Right ventricle myocardium inferior (tissue), 1 donor: Measurements from ENCODE around the gene FYN. TPM values are rescaled to one million over a fixed set of nuclear protein-coding genes. Genes with fewer than 3 reads are reported as not detected.
A peak's percentile ranks its signal among the peaks of the same experiment; 100 is the strongest.
"Not testable (repeated sequence)": the region's sequence is repeated elsewhere in the genome, so short reads cannot be mapped to it uniquely, and the experiment has no call there.

Experiments
- ATAC-seq: fragments of 200-7000 bp; cut with Tn5 transposase; one replicate; pipeline ENCODE4 v1.9.1; 2020; ENCODE audit warnings: mild to moderate bottlenecking, moderate library complexity
- DNase-seq: peaks from one replicate; pipeline ENCODE4 v3.0.0; 2021; ENCODE audit errors: missing footprints
- intact Hi-C: fragments of 100-400 bp; cut with DNase I; formaldehyde crosslinking; loops from one replicate; pipeline ENCODE4 v1.11.0; 2022
- total RNA-seq: library from RNA; stranded (reverse); fragmentation: NEBNext Ultra II Directional; extraction: Animal tissue kit (Norgen Biotek cat#: 25700); gene quantifications from one replicate; pipeline ENCODE4 v1.2.1, GENCODE V29; 2021
- donor health status: DM: no; HTN: yes; CAD: no; lungs with severe emphysema.

The FYN gene
- total RNA-seq, 1 donor from 2014 or later = 50.4 TPM

DNA sequence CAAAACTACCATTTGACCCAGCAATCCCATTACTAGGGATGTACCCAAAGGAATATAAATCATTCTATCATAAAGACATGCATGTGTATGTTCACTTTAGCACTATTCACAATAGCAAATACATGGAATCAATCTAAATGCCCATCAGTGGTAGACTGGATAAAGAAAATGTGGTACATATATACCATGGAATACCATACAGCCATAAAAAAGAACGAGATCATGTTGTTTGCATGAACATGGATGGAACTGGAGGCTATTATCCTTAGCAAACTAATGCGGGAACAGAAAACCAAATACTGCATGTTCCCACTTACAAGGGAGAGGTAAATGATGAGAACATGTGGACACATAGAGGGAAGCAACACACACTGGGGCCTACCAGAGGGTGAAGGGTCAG, 13.5 kb upstream of the FYN start:
- DNase-seq, ATAC-seq, intact Hi-C loops: not testable (repeated sequence)

DNA sequence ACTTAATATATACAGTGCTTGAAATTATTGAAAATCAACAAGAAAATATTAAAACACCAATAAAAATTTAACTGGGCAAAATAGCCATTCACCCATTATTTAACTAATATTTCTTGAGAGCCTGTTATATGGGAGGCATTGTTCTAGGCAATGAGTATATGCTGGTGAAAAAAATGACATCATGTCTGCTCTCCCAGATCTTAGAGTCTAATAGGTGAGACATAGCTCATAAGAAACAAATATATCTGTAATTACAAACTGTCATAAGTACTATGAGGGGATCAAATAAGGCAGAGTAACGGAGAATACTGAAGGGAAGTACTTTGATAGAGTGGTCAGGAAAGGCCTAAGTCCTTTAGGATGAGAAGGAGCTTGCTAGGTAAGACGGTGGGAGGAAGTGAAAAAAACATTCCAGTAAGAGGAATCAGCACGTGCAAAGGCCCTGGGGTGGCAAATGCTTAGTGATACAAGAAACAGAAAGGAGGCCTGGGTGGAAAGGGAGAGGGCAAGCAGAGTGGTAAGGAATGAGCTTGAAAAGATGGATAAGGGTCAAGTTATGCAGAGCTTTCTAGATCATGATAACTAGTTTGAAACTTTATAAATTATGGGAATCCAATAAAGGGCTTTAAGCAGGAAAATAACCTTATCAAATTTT, 12.2 kb upstream of the FYN start:
- DNase-seq (no peak), ATAC-seq (no peak)
- intact Hi-C loops = no loop called here

DNA sequence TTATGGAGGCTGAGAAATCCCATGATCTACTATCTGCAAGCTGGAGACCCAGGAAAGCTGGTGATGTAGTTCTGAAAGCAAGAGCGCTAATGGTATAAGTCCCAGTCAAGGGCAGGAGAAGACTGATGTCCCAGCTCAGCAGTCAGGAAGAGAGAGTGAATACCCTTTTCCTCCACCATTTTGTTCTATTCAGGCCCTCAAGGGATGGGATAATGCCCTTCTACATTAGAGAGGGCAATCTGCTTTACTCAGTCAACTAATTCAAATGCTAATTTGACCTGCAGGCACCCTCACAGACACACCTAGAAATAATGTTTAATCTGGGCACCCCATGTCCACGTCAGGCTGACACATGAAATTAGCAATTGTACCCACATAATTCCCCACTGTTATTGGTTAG, 10.8 kb upstream of the FYN start:
- ATAC-seq = no peak
- intact Hi-C loops = no loop called here
- DNase-seq = no peak

DNA sequence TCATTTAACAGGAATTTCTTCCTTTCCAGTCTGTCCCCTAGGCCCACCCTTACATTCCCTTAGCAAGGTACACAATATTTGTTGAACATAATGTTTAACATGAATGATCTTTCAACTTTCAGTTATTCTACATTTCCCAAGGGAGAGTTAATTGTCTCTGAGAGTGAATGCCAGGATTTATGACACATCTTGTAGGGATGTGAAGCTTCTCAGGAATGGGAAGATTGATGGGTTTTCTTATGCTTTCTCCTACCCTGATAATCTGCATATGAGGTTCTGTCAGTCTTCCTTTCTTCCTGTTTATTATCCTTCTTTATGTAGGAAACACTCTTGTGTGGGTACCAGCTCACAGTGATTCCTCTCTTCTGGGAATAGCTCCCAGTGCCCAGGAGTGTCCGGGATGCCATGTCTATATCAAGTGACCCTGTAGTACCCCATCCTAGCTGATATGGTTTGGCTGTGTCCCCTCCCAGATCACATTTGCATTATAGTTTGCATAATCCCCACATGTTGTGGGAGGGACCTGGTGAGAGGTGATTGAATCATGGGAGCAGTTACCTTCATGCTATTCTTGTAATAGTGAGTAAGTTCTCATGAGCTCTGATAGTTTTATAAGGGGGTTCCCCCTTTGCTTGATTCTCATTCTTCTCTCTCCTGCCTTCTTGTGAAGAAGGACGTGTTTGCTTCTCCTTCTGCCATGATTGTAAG, 7.1 kb upstream of the FYN start:
- no peak for DNase-seq
- ATAC-seq = no peak
- intact Hi-C loops = no loop called here

DNA sequence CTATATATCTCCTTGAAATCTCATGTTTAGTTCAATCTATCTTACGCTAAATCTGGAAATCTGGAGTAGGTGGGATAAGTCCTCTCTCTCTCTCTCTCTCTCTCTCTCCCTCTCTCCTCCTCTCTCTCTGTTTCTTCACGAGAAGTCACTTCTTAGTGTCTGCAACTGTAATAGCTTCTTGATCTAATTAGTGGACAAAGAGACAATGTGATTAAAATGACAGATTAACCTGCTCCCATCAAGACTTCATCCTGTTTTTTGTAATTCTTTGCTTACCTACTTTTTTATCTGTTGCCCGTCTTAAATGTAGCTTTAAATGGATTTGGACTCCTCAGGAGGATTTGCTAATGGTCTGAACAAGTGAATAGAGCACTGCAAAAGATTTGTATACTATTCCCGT, 2.5 kb upstream of the FYN start:
- intact Hi-C loops = no loop called here
- DNase-seq (no peak), ATAC-seq (no peak)

DNA sequence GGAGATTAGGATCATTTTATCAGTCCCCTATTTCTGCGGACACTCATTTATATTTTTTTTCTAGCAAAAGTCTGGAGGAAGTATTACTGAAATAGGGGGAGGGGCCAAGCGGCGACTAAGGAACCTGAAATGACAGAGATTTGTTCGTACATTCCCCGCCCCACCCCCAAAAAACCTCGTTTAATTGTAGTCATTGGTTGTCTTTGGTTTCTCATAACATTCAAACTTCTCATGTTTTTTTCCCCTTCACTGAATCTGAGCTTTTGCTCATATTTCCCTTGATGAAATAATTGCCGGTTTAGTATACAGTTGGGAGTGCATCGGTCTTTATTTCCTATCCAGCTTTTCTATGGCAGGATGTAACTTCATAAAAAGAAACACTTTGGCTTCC, 768 bp upstream of the FYN start:
- intact Hi-C loops = loop anchor here (5.0 kb wide), 1 partner anchor 72 kb away; no protein-coding TSS in a partner anchor
- no peak for DNase-seq
- no peak for ATAC-seq

DNA sequence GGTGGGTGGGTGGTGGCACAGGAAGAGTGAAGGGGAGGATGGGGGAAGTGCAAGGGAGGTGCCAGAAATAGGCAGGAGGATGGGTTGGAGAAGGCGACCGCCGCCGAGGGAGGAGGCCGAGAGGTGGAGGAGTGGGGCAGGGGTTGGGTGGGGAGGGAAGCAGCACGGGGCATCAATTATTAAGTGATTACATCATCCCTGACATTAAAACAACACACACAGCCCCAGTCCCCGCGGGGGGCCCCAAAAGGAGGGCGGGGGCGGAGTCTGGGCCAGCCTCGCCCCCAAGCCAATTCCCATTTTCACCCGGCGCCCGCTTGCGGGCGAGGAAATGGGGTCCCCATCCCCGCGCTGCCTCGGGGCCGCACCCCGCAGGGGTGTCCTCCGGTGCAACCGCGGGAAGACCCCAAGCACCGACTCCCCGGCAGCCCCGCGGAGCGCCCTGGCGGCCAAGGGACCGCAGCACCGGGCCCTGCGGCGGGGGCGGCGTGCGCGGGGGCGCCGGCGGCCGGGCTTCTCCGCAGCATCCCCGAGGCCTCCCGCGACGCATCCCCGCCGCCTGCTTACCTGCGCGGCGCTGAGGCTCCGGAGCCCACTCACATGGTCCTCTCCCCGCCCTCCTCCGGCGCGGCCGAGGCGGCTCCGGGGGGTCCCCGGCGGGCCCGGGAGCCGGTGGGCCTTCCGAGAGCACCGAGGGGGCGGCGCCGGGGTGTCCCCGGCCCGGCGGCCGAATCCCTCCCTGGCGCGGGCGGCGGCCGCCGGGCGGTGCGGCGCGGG, 663 bp downstream of the FYN start:
- DNase-seq (peak; percentile 72), ATAC-seq (peak; percentile 11)
- intact Hi-C loops = loop anchor here (1.0 to 5.0 kb wide), 4 partner anchors 70 to 170 kb away; no protein-coding TSS in a partner anchor

DNA sequence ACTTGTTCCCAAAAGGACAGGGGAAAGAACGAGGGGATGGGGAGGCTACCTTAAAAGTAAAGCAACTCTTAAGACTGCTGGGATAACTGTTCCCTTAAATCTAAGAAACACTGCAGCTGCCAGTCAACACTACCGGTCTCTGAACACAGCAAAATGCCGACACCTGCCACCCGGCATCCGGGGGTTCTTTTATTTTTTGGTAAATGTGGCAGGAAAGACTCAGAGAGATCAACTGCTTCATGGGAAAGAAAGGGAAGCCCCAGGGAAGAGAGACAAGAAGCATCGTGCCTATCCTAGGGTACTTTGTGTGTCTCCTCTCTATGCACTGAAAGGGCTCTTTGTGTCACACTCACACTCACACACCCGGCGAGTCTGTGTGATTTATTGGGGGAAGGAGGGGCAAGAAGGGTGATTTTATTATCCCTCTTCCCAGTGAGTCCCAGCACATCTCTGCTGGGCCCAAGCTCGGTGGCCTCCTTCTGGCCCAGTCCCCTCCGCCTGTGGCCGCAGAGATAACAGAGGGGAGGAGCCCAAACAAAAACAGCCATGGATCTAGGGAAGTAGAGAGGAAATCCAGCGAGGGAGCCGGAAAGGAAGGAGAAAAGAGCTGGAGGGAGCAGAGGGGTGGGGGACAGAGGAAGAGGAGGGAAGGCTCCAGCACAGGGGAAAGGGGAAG, 1.4 kb downstream of the FYN start:
- no peak for DNase-seq
- intact Hi-C loops = loop anchor here (2.0 to 5.0 kb wide), 3 partner anchors 70 to 171 kb away; no protein-coding TSS in a partner anchor
- peak; percentile 35 for ATAC-seq

DNA sequence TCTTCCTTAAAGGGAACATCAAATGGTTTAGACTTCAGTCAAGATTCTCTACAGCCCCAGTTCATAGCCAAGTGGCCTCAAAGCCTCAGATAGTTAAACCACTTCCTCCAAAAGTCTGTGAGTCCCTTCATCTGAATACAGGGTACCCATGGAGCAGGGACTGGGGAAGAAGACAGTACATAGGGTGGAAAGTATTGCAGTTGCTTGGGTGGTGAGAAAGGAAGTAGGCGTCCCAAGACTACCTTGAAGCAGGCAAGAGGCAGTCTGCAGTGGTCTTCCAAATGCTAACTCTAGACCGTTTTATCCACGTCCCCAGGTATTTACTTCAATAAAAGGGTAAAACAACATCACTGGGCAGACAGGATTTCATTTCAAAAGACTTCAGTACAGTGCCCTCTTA, 2.0 kb downstream of the FYN start:
- ATAC-seq (no peak), DNase-seq (no peak)
- intact Hi-C loops = loop anchor here (5.0 kb wide), 1 partner anchor 69 kb away; no protein-coding TSS in a partner anchor

DNA sequence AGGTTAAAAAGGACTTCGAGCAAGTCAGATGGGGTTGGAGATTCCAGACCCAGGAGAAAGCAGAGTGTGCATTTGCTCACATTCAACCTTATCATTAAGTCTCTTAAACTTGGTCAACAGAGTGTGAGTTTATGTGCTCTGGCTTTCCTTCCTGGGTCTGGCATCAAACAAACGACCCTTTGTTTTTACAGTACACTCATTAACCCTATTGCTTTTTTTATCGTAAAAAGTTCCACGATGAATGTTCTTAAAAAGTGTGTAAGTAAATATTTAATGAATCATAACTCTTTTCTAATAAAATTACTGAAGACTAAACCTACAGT, 2.5 kb downstream of the FYN start:
- no peak for DNase-seq
- ATAC-seq = no peak
- intact Hi-C loops = loop anchor here (5.0 kb wide), 1 partner anchor 68 kb away; no protein-coding TSS in a partner anchor

DNA sequence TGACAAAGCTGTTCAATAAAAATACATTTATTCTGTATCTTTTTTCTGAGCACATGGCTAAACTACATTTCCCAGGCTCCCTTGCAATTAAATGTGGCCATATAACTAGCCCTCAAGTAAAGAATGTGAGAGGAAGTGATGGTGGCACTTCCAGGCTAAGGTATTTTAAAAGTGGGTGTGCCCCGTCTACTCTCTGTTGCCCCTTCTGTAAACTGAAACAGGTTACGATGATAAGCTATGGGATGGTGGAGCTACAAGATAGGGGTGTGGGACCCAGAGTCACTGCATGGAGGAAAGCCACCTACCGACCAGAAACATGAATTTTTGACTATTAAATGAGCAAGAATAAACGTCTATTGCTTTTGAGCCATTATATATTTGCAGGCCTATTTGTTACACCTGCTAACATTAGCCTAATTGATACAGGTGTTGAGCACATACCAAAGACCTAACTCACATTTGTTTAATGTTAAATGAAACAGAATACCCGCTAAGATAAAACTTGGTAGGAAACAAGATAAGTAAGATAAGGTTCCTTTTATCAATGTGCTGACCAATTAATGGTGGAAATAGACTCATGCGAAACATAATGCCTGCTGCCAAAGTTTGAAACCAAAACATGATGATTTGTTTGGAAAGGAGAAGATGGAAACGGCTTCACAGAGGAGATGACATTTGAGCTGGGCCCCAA, 3.1 kb downstream of the FYN start:
- DNase-seq (no peak), ATAC-seq (no peak)
- intact Hi-C loops = loop anchor here (5.0 kb wide), 1 partner anchor 68 kb away; no protein-coding TSS in a partner anchor

DNA sequence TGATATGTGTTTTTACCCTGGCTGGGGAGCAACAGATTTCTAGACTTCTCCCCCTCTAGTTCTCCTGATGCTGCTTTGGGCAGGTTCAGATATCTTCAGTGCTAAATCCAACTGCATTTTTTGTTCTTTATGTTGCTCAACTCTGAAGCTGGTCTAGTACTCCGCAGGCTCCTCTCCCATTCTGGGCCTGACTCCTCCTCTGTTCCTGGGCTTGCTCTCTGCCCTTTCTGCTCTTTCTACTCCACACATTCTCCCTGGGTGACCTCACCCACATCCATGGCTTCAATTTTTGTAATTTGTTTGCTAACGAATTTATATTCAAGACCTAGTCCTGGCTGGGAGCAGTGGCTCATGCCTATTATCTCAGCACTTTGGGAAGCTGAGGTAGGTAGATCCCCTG, 6.4 kb downstream of the FYN start:
- ATAC-seq (peak; percentile 24), DNase-seq (no peak)
- intact Hi-C loops = no loop called here

DNA sequence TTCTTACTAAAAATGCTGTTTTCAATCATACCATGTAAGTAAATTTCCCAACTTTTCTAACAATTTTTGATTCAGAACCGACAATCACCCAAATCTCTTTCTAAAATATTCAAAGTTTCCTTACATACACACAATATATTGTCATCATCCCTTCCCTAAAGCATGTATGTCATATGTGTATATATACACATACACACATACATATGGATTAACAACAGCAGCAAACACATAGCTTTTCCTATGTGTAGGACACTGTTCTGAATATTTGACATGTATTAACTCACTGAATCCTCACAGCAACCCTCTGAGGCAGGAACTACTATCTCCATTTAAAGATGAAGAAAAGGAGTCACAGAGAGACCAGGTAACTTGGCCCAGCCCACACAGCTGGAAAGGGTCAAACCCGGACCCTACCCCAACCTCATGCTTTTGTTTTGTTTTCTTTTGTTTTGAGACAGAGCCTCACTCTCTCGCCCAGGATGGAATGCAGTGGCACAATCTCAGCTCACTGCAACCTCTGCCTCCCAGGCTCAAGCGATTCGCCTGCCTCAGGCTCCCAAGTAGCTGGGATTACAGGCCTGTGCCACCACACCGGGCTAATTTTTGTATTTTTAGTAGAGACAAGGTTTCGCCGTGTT, 7.2 kb downstream of the FYN start:
- DNase-seq = no peak
- no peak for ATAC-seq
- intact Hi-C loops = no loop called here

DNA sequence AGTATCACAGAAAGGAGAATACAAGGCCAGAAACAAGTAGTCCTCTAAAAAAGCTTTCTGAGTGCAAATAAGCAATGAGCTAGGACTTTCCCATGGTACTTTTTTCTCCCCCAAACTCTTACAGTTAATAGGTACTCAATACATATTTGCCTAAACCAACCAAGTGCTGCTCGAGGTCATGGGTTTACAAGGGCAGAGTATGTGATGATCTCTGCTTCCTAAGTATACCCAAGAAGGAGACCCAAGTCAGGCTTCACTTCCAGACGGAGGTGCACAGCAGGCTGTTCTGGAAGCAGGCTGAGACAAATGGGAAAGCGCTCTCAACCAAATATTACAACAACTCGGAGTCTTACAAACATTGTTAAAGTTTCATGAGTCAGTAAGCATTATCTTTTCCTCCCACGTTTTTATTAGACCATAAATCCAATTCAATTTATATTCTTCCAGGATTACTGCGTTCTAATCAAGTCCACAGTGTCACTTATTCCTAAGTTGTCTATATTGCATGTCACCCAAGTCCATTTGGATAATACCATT, 8.1 kb downstream of the FYN start:
- DNase-seq (no peak), ATAC-seq (no peak)
- intact Hi-C loops = no loop called here

DNA sequence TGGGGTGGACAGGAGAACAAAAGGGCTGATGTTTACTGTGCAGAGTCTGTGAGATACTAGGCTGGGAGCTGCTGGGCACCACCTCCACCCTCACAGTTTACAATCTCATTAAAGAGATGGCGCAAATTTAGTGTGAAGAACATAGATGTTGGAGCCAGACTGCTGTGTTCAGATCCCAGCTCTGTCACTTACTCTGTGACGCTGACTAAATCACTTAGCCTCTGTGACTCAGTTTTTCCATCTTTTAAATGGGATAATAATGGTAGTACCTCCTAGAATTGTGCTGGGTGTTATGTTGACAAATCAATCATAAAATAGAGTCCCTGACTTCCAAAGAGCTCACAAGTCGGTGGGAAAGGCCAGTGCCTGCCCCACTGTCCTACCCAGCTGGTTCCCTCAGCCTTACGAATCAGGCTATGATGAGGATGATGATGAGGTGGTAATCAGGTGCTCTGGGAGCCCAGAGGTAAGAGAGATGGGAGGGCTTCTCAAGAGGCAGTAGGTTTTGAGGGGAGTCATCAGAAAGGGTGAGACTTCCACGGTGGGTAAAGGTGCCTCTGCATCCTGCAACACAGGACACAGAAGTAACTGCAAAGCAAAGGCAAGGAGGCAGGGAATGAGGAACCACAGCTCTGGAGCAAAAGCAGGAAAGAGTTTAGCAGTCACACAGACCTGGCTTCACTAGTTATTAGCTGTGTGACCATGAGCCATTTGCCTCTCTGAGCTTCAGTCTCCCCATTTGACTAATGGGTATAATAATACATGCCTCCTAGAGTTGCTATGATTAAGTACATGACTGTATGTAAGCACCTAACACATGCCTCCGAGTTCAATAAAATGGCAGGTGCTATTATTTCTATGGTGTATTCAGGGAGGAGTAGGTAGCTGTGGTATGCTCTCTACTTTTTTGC, 8.9 kb downstream of the FYN start:
- DNase-seq (no peak), ATAC-seq (no peak)
- intact Hi-C loops = no loop called here

DNA sequence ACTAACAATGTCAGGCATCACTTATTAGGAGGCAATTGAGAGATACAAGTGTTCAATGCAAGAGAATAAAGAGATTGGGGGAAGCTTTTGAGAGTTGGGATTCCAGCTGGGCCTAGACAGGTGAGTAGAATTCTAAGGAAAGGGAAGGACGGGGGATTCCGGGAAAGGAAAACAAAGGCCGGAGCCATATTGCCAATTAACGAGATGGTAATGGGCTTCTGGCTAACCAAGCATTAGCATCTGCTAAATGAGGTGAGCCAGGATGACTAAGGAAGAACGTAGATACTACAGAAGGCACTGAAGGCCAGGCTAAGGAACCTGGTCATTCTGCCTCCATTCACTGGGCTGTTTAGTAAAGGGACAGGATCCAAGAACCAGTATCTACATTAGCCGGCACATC, 10.5 kb downstream of the FYN start:
- intact Hi-C loops = no loop called here
- ATAC-seq = no peak

DNA sequence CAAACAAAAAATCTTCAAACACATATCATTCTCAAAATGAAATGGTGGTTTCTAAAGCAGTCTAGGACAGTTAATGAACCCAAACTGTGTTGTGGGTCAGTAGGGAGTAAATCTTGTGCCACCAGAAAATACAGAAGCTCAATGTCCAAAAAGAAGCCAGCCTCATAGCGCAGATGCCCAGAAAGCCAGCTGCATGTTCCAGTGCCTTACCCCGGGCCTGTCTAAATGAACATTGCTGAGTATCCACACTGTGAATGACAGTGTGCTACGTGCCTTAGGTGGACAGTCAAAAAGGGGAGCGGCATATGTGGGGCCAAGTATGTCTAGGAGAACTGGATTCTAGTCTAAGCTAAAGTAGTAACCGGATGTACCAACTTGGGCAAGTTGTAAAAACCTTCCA, 10.9 kb downstream of the FYN start:
- intact Hi-C loops = no loop called here
- no peak for ATAC-seq
- DNase-seq = no peak

More for the DNA sequence above, 10.5 kb downstream of the FYN start:
- DNase-seq = no peak
